G401.6 (cell line): ENCODE data around the gene PTPRG.

Experiments
- FAIRE-seq: peaks from 2 replicates; lab custom pipeline; 2012; peaks lifted over from hg19 to GRCh38; lab: Jason Lieb, UNC

Gene PTPRG

GRCh38 chr3:62073038-62073437 lies 511.7 kb downstream of the PTPRG start:
- no peak for FAIRE-seq

- FAIRE-seq = no peak
Measured at GRCh38 chr3:62084558-62084957, 523.2 kb downstream of the PTPRG start.

DNA sequence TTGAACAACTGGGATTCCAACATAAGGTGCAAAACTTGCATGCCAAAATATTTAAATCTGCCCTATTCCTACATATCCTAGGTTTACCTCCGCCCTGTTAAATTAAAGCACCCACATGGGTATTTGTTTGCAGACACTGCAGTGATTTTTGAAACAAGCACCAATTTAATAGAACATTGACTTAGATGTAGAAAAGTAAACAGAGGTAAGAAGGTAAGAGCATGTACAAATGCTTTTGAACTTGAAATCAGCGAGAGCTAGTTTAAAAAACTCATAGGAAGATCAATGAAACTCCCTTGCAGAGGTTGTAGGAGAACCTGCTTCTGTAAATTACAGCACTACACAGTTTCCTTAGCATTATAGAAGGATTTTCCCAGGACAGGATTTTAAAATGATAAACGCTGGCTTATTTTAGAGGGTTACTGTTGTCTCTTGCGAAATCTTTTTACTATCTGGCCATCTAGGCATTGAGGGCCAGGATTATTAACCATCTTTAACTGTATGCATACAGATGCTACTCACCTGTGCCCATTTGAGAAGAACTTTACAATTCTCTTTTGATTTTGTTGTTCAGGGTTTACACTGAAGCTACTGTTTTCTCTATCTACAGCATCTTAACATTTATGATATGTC lies 527.2 kb downstream of the PTPRG start:
- no peak for FAIRE-seq

- FAIRE-seq = no peak
Measured at GRCh38 chr3:62090066-62090465, 528.7 kb downstream of the PTPRG start.

- FAIRE-seq = no peak
Measured at GRCh38 chr3:62090519-62090918, 529.1 kb downstream of the PTPRG start.

- no peak for FAIRE-seq
Measured at GRCh38 chr3:62093025-62093424, 531.7 kb downstream of the PTPRG start.

GRCh38 chr3:62094461-62094860 lies 533.1 kb downstream of the PTPRG start:
- no peak for FAIRE-seq

DNA sequence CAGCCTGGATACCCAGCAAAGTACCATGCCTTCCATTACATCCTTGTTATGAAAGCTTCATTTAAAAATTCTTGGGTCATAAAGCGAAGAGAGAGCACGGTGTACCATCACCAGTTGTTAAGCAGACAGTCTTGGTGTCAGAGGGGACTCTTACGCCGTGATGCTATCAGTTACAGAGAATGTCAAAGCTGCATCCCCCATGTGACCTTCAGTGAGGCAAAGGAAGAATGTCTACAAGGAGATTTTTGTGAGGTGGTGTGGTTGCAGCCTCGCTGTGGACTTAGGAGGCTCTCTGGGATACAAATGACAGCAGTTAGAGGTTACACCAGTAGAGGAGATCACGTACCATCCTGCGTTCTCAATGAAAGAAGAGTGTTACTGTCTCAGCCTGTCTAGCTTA lies 533.7 kb downstream of the PTPRG start:
- no peak for FAIRE-seq

DNA sequence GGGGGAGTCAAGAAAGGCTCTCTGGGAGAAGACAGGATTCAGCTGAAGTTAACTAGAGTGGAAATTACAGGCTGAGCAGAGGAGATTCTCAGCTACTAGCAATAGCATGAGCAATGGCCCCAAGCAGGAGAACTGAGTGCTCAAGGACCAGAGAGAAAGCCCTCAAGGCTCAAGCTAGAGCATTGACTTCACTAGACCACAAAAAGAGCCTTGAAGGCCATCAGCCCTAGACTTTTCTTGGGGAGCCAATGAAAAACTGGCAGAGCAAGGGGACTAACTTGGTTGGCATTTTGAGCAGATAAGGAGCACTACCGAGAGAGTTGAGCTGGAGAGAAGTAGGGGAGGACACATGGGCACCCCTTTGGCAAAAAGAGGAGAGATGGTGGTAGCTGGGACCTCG lies 534.4 kb downstream of the PTPRG start:
- FAIRE-seq = no peak

- FAIRE-seq = no peak
Measured at GRCh38 chr3:62096521-62096920, 535.1 kb downstream of the PTPRG start.

- no peak for FAIRE-seq
Measured at GRCh38 chr3:62097121-62097520, 535.8 kb downstream of the PTPRG start.

GRCh38 chr3:62098646-62099365 lies 537.4 kb downstream of the PTPRG start:
- FAIRE-seq = no peak

- no peak for FAIRE-seq
Measured at GRCh38 chr3:62100282-62100989, 539.1 kb downstream of the PTPRG start.

- FAIRE-seq = no peak
Measured at GRCh38 chr3:62101488-62101887, 540.1 kb downstream of the PTPRG start.

DNA sequence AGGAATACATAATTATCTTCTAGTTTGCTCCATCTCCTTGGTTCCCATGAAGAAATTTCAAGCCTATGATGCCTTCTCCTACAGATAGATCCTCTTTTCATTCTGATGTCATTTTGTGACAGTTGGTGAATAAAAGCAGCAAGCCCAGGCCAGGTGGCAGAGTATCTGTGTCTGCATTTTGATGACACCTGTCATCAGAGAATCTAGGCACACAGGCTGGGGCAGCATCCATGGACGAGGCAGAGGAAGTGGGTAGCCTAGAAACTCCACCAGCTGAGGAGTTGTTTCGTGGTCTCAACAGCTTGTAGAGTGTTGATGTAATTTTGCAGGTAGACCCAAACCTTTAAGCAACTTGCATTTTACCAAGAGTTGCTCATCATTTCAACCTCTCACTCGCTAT lies 542.2 kb downstream of the PTPRG start:
- no peak for FAIRE-seq

- FAIRE-seq = no peak
Measured at GRCh38 chr3:62109534-62109933, 548.2 kb downstream of the PTPRG start.

GRCh38 chr3:62110443-62111225 lies 549.3 kb downstream of the PTPRG start:
- no peak for FAIRE-seq

DNA sequence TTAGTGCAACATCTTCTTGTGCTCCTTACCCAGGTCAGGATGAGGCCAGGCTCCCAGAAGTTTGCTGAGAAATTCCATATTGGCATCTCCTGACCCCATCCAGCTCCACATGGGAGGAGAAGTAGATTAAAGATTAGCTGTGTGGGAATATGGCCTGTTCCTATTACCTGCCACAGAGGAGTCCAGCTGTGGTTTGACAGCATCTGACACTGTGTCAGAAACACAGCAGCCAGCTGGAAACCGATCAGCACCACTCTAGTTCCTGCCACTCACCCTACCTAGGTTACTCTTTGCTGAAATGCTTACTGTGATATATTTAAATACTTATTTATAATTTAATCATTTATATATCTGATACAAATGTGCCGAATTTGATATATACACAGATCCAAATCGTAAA lies 551.7 kb downstream of the PTPRG start:
- no peak for FAIRE-seq

- no peak for FAIRE-seq
Measured at GRCh38 chr3:62114763-62115162, 553.4 kb downstream of the PTPRG start.

DNA sequence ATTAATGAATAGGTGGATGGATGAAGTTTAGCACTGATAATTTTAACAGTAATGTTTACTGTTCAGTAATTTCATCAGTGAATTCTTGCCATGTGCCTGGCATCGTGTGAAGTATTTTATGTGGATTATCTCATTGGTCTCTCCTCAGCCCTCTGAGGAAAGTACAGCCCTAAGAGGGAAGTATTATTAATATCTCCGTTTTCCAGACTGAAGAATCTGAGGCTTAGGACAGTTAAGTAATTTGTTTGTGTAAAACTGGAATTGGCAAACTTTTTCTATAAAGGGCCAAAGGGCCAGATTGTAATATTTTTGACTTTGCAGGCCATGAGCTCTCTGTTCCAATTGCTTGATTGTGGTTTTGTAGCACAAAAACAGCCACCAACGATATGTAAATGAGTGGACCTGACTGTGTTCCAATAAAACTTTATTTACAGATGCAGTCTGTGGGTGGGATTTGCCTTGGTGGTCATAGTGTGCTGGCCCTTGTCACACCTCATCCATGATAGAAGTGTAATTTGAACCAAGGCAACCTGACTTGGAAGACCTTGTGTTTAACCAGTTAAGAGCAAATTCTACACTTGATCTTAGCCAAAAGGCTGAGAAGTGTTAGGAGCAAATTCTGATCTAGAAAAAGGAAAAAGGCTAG lies 556.7 kb downstream of the PTPRG start:
- no peak for FAIRE-seq

GRCh38 chr3:62119139-62119538 lies 557.8 kb downstream of the PTPRG start:
- no peak for FAIRE-seq

GRCh38 chr3:62122819-62123218 lies 561.4 kb downstream of the PTPRG start:
- no peak for FAIRE-seq
